ENCODE results near the gene BRAP. TPM values are rescaled to one million over a fixed set of nuclear protein-coding genes. Genes with fewer than 3 reads are reported as not detected.

Gene BRAP
- polyA plus RNA-seq, 1 of the 3 experiments (the other 2 are of a cell fraction): 11.4 TPM

DNA sequence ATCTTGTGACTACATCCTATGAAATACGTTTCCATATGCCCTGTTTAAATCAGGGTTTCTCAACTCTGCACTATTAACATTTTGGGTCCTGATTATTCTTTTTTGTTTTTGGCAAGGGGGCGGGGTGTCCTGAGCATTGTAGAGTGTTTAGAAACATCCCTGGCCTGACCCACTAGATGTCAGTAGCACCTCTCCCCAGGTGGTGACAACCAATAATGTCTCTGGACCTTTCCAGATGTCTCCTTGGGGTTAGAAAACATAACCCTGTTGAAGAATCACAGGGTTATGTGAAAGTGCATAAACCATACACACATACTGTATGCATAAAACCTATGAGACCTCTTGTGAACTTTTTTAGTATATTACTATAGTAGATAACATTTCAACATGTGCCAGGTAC, 1.5 kb upstream of the BRAP start:
- peak; percentile 27 for DNase-seq
- H3F3A ChIP-seq (replicated peaks; ENCODE audit: insufficient read depth): no peaks in the 10 kb centered on the region
- H3K79me2 ChIP-seq (ENCODE audit: insufficient read depth): peaks cover 67% of the 10 kb centered on the region
- TF ChIP-seq MEF2A (IDR thresholded peaks at IDR 0.05; ENCODE audit: borderline replicate concordance, low read depth) (no peak), EZH2phosphoT487 (IDR thresholded peaks at IDR 0.05; ENCODE audit: borderline replicate concordance, low read depth) (no peak), TEAD4 (IDR thresholded peaks at IDR 0.05; ENCODE audit: borderline replicate concordance, insufficient read depth) (no peak), YY1 (IDR thresholded peaks at IDR 0.05; ENCODE audit: low read depth) (no peak), RAD21 (IDR thresholded peaks at IDR 0.05; ENCODE audit: low read length) (peak; percentile 21; the same call in 1 of the 2 replicates), GABPA (IDR thresholded peaks at IDR 0.05; ENCODE audit: low read depth) (no peak)
- TF ChIP-seq, protein P1, sequence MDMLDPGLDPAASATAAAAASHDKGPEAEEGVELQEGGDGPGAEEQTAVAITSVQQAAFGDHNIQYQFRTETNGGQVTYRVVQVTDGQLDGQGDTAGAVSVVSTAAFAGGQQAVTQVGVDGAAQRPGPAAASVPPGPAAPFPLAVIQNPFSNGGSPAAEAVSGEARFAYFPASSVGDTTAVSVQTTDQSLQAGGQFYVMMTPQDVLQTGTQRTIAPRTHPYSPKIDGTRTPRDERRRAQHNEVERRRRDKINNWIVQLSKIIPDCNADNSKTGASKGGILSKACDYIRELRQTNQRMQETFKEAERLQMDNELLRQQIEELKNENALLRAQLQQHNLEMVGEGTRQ (IDR thresholded peaks at IDR 0.05; ENCODE audit: borderline replicate concordance, low read depth, low read length): no peak
- TF ChIP-seq, protein P2, sequence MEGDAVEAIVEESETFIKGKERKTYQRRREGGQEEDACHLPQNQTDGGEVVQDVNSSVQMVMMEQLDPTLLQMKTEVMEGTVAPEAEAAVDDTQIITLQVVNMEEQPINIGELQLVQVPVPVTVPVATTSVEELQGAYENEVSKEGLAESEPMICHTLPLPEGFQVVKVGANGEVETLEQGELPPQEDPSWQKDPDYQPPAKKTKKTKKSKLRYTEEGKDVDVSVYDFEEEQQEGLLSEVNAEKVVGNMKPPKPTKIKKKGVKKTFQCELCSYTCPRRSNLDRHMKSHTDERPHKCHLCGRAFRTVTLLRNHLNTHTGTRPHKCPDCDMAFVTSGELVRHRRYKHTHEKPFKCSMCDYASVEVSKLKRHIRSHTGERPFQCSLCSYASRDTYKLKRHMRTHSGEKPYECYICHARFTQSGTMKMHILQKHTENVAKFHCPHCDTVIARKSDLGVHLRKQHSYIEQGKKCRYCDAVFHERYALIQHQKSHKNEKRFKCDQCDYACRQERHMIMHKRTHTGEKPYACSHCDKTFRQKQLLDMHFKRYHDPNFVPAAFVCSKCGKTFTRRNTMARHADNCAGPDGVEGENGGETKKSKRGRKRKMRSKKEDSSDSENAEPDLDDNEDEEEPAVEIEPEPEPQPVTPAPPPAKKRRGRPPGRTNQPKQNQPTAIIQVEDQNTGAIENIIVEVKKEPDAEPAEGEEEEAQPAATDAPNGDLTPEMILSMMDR (IDR thresholded peaks at IDR 0.05): peak; percentile 22; the same call in 1 of the 2 replicates
- TF ChIP-seq, protein P3, sequence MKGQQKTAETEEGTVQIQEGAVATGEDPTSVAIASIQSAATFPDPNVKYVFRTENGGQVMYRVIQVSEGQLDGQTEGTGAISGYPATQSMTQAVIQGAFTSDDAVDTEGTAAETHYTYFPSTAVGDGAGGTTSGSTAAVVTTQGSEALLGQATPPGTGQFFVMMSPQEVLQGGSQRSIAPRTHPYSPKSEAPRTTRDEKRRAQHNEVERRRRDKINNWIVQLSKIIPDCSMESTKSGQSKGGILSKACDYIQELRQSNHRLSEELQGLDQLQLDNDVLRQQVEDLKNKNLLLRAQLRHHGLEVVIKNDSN (IDR thresholded peaks at IDR 0.05; ENCODE audit: borderline replicate concordance, low read depth): no peak
- TF ChIP-seq, protein P4, sequence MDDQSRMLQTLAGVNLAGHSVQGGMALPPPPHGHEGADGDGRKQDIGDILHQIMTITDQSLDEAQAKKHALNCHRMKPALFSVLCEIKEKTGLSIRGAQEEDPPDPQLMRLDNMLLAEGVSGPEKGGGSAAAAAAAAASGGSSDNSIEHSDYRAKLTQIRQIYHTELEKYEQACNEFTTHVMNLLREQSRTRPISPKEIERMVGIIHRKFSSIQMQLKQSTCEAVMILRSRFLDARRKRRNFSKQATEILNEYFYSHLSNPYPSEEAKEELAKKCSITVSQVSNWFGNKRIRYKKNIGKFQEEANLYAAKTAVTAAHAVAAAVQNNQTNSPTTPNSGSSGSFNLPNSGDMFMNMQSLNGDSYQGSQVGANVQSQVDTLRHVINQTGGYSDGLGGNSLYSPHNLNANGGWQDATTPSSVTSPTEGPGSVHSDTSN (IDR thresholded peaks at IDR 0.05): no peak
- H3K9me2 ChIP-seq: no peaks in the 10 kb centered on the region
- H3K4me1 ChIP-seq (ENCODE audit: control insufficient read depth in 1 of 2, insufficient read depth in 2 of 2, low read depth in 1 of 2, low read length in 1 of 2): peaks cover 6 to 16% of the 10 kb centered on the region in 2 experiments; a peak in 2 of 4 replicates
- peak overlapping the region; percentile 84; the same call in 1 of the 2 replicates for H3K4me2 ChIP-seq
- peak overlapping the region in 1 of 2 experiments; percentile 100; a peak in 2 of 4 replicates for H3K4me3 ChIP-seq (ENCODE audit: low read depth in 2 of 2, low read length in 1 of 2)
- WGBS (ENCODE audit: low lambda C conversion rate): 53% methylated on average over 2 of the region's 2 CpGs
- no peaks in the 10 kb centered on the region for H3K27me3 ChIP-seq (ENCODE audit: insufficient read depth)
- ChIA-PET POLR2A (no interaction called here), CTCF (interaction anchor here (0.5 to 0.8 kb wide), 2 partner anchors 14 to 119 kb away, joined by 3 to 4 read pairs; no protein-coding TSS in a partner anchor)
- H2AFZ ChIP-seq (ENCODE audit: low read depth): no peak overlapping the region
- no peaks in the 10 kb centered on the region for H3K9me3 ChIP-seq
- peaks cover 5 to 6% of the 10 kb centered on the region in 2 experiments for H3K36me3 ChIP-seq (replicated peaks in 1 of 2; ENCODE audit: control insufficient read depth in 1 of 2, insufficient read depth in 2 of 2, low read length in 1 of 2)
- no peak overlapping the region for H3K9ac ChIP-seq
- 0 out of 2 replicates have a peak, but pooled peaks cover 3% of the 10 kb centered on the region for H4K20me1 ChIP-seq (ENCODE audit: insufficient read depth)
- H3K27ac ChIP-seq (ENCODE audit: low read depth in 2 of 2, low read length in 1 of 2): no peak overlapping the region
